Measurements from ENCODE around the gene GALNT18. TPM values are rescaled to one million over a fixed set of nuclear protein-coding genes. Genes with fewer than 3 reads are reported as not detected.
A peak's percentile ranks its signal among the peaks of the same experiment; 100 is the strongest.

Gene GALNT18
- total and polyA plus RNA-seq, 4 donors, result 9.8 to 20.1 (median 12.8) TPM

GRCh38 chr11:11304550-11304949, 317.3 kb downstream of the GALNT18 start:
- Histone ChIP-seq H3K36me3 (ENCODE audit: control insufficient read depth, insufficient read depth, low read length) (no peaks in the 10 kb centered on the region), H3K9me3 (ENCODE audit: control insufficient read depth, insufficient read depth, low read length) (no peaks in the 10 kb centered on the region), H3K4me1 (ENCODE audit: control insufficient read depth, insufficient read depth, low read length) (no peaks in the 10 kb centered on the region), H3K4me3 (ENCODE audit: low read depth, low read length) (no peak overlapping the region), H3K27me3 (ENCODE audit: control insufficient read depth, insufficient read depth, low read length) (no peaks in the 10 kb centered on the region), H3K27ac (ENCODE audit: low read depth, low read length) (no peak overlapping the region)
- 75% methylated on average over 6 of the region's 7 CpGs for WGBS (ENCODE audit: insufficient coverage)
- DNase-seq (ENCODE audit: low read depth in 4 of 6, low spot score in 6 of 6), result no peak

DNA sequence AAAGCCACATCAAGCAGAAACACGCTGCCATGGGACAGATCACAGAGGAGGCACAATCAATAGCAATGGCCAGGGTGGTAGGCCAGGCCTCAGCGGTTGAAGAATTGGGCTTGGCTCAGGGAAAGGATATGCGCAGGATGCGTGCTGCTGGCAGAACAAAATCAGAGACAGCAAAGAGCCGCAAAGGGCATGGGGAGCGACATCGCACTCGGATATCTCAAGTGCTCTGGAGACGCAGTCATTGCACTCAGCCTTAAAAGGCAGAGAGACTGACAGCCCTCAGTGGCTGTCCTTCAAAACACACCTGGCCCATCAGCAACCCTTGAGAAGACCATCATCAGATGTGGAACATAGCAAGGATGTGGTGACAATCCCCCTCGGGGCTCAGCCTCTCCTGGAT, 319.2 kb downstream of the GALNT18 start:
- no peaks in the 10 kb centered on the region for H3K9me3 ChIP-seq (ENCODE audit: control insufficient read depth, insufficient read depth, low read length)
- no peaks in the 10 kb centered on the region for H3K27me3 ChIP-seq (ENCODE audit: control insufficient read depth, insufficient read depth, low read length)
- 92% methylated on average over 10 of the region's 10 CpGs for WGBS (ENCODE audit: insufficient coverage)
- H3K4me1 ChIP-seq (ENCODE audit: control insufficient read depth, insufficient read depth, low read length), result no peaks in the 10 kb centered on the region
- DNase-seq (ENCODE audit: low read depth in 4 of 6, low spot score in 6 of 6), result no peak
- H3K36me3 ChIP-seq (ENCODE audit: control insufficient read depth, insufficient read depth, low read length), result peaks cover 3% of the 10 kb centered on the region
- H3K4me3 ChIP-seq (ENCODE audit: low read depth, low read length), result no peak overlapping the region
- no peak overlapping the region for H3K27ac ChIP-seq (ENCODE audit: low read depth, low read length)

DNA sequence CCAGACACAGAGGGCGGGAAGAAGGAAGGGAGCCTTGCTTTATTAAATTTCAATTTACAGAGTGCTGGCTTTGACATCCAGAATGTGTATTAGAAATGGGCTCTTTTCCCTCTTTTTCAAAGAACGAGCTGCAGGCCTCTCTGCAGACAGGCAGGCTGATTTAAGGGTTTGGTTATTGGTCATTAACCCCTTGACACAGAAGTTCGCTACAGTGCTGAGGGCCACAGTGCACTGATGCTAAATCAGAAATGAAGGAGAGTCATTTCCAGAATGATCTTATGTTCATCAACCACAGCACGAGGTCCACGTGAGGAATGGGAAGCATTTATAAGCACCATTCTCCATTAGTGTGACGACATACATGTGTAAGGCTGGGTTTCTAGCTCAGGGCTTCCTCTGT, 320.6 kb downstream of the GALNT18 start:
- H3K4me1 ChIP-seq (ENCODE audit: control insufficient read depth, insufficient read depth, low read length), result no peaks in the 10 kb centered on the region
- no peak overlapping the region for H3K4me3 ChIP-seq (ENCODE audit: low read depth, low read length)
- 83% methylated on average over 4 of the region's 6 CpGs for WGBS (ENCODE audit: insufficient coverage)
- no peaks in the 10 kb centered on the region for H3K27me3 ChIP-seq (ENCODE audit: control insufficient read depth, insufficient read depth, low read length)
- no peak overlapping the region for H3K27ac ChIP-seq (ENCODE audit: low read depth, low read length)
- DNase-seq (ENCODE audit: low read depth in 4 of 6, low spot score in 6 of 6), result peak in 1 of 6 donors; percentile 53
- H3K36me3 ChIP-seq (ENCODE audit: control insufficient read depth, insufficient read depth, low read length), result peaks cover 3% of the 10 kb centered on the region
- H3K9me3 ChIP-seq (ENCODE audit: control insufficient read depth, insufficient read depth, low read length), result no peaks in the 10 kb centered on the region

- Histone ChIP-seq H3K9me3 (ENCODE audit: control insufficient read depth, insufficient read depth, low read length) (no peaks in the 10 kb centered on the region), H3K27ac (ENCODE audit: low read depth, low read length) (no peak overlapping the region), H3K27me3 (ENCODE audit: control insufficient read depth, insufficient read depth, low read length) (no peaks in the 10 kb centered on the region), H3K36me3 (ENCODE audit: control insufficient read depth, insufficient read depth, low read length) (peaks cover 3% of the 10 kb centered on the region), H3K4me3 (ENCODE audit: low read depth, low read length) (no peak overlapping the region), H3K4me1 (ENCODE audit: control insufficient read depth, insufficient read depth, low read length) (no peaks in the 10 kb centered on the region)
- WGBS (ENCODE audit: insufficient coverage), result 42% methylated on average over 6 of the region's 6 CpGs
- DNase-seq (ENCODE audit: low read depth in 4 of 6, low spot score in 6 of 6), result peak in 1 of 6 donors; percentile 42
Observed at GRCh38 chr11:11297578-11297977, 324.2 kb downstream of the GALNT18 start.

GRCh38 chr11:11296434-11296833, 325.4 kb downstream of the GALNT18 start:
- 86% methylated on average over 2 of the region's 3 CpGs for WGBS (ENCODE audit: insufficient coverage)
- H3K36me3 ChIP-seq (ENCODE audit: control insufficient read depth, insufficient read depth, low read length), result peaks cover 3% of the 10 kb centered on the region

GRCh38 chr11:11294551-11294855, 327.3 kb downstream of the GALNT18 start:
- DNase-seq (ENCODE audit: low read depth in 4 of 6, low spot score in 6 of 6), result no peak
- no peaks in the 10 kb centered on the region for H3K27me3 ChIP-seq (ENCODE audit: control insufficient read depth, insufficient read depth, low read length)
- H3K4me1 ChIP-seq (ENCODE audit: control insufficient read depth, insufficient read depth, low read length), result no peaks in the 10 kb centered on the region
- H3K27ac ChIP-seq (ENCODE audit: low read depth, low read length), result no peak overlapping the region
- peaks cover 3% of the 10 kb centered on the region for H3K36me3 ChIP-seq (ENCODE audit: control insufficient read depth, insufficient read depth, low read length)
- no peaks in the 10 kb centered on the region for H3K9me3 ChIP-seq (ENCODE audit: control insufficient read depth, insufficient read depth, low read length)
- WGBS (ENCODE audit: insufficient coverage), result 80% methylated on average over 1 of the region's 3 CpGs
- no peak overlapping the region for H3K4me3 ChIP-seq (ENCODE audit: low read depth, low read length)

More at GRCh38 chr11:11296434-11296833, 325.4 kb downstream of the GALNT18 start:
- H3K27me3 ChIP-seq (ENCODE audit: control insufficient read depth, insufficient read depth, low read length), result no peaks in the 10 kb centered on the region
- H3K4me1 ChIP-seq (ENCODE audit: control insufficient read depth, insufficient read depth, low read length), result no peaks in the 10 kb centered on the region
- DNase-seq (ENCODE audit: low read depth in 4 of 6, low spot score in 6 of 6), result peak in 1 of 6 donors; percentile 19
- no peaks in the 10 kb centered on the region for H3K9me3 ChIP-seq (ENCODE audit: control insufficient read depth, insufficient read depth, low read length)
- no peak overlapping the region for H3K27ac ChIP-seq (ENCODE audit: low read depth, low read length)
- H3K4me3 ChIP-seq (ENCODE audit: low read depth, low read length), result no peak overlapping the region

DNA sequence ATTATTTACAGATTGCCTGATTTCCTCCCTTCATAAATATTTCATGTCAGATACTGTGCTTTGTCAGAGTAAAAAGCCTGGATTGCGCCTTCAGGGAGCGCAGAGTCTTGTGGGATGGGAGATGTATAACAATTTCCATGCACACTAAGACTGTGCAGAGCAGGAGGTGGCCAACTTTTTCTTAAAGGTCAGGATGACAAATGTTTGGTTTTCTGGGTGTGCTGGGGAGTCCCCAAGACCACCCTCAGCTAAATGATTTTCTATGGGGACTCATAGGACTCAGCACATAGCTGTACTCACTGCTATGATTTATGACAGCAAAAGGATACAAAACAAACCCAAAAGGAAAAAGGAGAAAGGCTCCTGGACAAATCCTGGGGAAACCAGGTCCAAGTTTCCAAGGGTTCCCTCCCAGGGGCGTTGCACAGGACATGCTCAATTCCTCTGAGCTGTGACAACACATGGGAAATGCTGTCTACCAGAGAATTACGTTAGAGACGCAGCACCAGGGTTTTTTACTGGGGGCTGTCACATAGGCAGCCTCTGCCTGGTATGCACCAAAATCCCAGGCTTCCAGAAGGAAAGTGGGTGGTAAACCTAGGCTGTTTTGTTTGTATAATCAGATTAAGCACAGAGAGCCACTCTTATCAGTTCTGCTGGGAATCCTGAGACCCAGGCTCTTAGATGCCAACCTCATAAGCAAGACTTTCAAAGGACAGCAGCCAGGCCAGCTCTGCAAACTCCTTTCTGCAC, 327.8 kb downstream of the GALNT18 start:
- WGBS (ENCODE audit: insufficient coverage), result 73% methylated on average over 3 of the region's 5 CpGs
- Histone ChIP-seq H3K9me3 (ENCODE audit: control insufficient read depth, insufficient read depth, low read length) (no peaks in the 10 kb centered on the region), H3K27ac (ENCODE audit: low read depth, low read length) (no peak overlapping the region), H3K27me3 (ENCODE audit: control insufficient read depth, insufficient read depth, low read length) (no peaks in the 10 kb centered on the region), H3K4me1 (ENCODE audit: control insufficient read depth, insufficient read depth, low read length) (no peaks in the 10 kb centered on the region), H3K4me3 (ENCODE audit: low read depth, low read length) (no peak overlapping the region), H3K36me3 (ENCODE audit: control insufficient read depth, insufficient read depth, low read length) (peaks cover 3% of the 10 kb centered on the region)
- no peak for DNase-seq (ENCODE audit: low read depth in 4 of 6, low spot score in 6 of 6)

- H3K36me3 ChIP-seq (ENCODE audit: control insufficient read depth, insufficient read depth, low read length), result no peaks in the 10 kb centered on the region
- WGBS (ENCODE audit: insufficient coverage), result 89% methylated on average over 12 of the region's 12 CpGs
- H3K27me3 ChIP-seq (ENCODE audit: control insufficient read depth, insufficient read depth, low read length), result no peaks in the 10 kb centered on the region
- DNase-seq (ENCODE audit: low read depth in 4 of 6, low spot score in 6 of 6), result no peak
- no peaks in the 10 kb centered on the region for H3K9me3 ChIP-seq (ENCODE audit: control insufficient read depth, insufficient read depth, low read length)
- no peak overlapping the region for H3K27ac ChIP-seq (ENCODE audit: low read depth, low read length)
- H3K4me1 ChIP-seq (ENCODE audit: control insufficient read depth, insufficient read depth, low read length), result no peaks in the 10 kb centered on the region
- no peak overlapping the region for H3K4me3 ChIP-seq (ENCODE audit: low read depth, low read length)
Observed at GRCh38 chr11:11292839-11293238, 329.0 kb downstream of the GALNT18 start.

DNA sequence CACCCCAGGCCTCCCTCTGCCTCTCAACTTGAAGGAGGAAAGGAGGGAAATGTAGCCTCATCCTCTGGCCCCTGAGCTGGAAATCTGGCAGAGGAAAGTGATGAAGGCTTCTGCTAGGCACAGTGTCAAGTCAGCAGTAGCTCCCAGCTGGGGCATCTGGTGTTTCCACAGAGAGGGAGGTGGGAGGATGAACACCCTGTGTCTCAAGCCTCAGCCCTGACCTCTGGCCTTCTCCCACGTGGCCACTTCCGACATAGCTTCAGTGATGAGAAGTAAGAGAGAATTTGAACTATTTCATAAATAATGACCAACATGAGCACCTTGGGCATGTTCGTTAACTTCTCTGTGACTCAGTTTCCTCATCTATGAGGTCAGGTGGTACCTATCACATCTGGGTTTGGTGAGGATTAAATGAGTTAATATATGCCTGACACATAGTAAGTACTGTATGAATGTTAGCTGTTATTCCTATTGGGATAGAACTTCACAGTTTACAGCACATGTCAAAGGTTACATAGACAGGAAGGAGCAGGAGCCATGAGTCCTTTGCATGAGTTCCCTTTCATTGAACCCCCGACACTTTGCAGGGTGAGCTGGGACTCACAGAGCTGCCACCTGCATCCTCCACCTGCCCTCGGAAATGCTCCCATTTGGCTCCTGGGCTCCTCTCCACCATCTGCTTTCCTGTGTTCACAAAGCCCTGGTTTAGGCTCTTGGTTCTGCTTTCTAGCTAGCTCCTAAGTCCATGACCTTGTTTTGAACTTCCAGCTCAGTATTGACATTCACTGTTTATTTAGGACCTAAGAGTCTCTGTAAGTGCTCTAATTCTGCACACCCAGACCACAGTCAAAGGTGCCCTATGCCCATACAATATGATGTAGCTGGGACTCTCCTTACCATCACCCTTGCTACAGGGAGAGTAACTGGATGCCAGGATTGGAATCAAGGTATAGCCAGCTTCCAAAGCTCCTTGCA, 330.5 kb downstream of the GALNT18 start:
- no peak for DNase-seq (ENCODE audit: low read depth in 4 of 6, low spot score in 6 of 6)
- 83% methylated on average over 3 of the region's 5 CpGs for WGBS (ENCODE audit: insufficient coverage)
- no peaks in the 10 kb centered on the region for H3K36me3 ChIP-seq (ENCODE audit: control insufficient read depth, insufficient read depth, low read length)

More for the DNA sequence above, 330.5 kb downstream of the GALNT18 start:
- Histone ChIP-seq H3K4me3 (ENCODE audit: low read depth, low read length) (no peak overlapping the region), H3K9me3 (ENCODE audit: control insufficient read depth, insufficient read depth, low read length) (no peaks in the 10 kb centered on the region), H3K4me1 (ENCODE audit: control insufficient read depth, insufficient read depth, low read length) (no peaks in the 10 kb centered on the region), H3K27me3 (ENCODE audit: control insufficient read depth, insufficient read depth, low read length) (no peaks in the 10 kb centered on the region), H3K27ac (ENCODE audit: low read depth, low read length) (no peak overlapping the region)

Data from spinal cord (tissue), 10 donors.